ENCODE data around the gene GATAD2B. TPM values are rescaled to one million over a fixed set of nuclear protein-coding genes. Genes with fewer than 3 reads are reported as not detected.

Gene GATAD2B
- total RNA-seq, 120 experiments from 2014 or later, result 55.8 to 101 (median 81.7) TPM

Small RNA genes within 50 kb of the gene (microRNA-seq; reads per million reads assigned to microRNA genes)
- 0 to 2.4 (median 0.85) reads per million in 43 experiments for gene MIR6737

Other genes with a start within 250 kb of the GATAD2B start
- gene NPR1, start 244.3 kb downstream of the GATAD2B start, total RNA-seq, result 1 to 10 TPM in 57 of 120 experiments, under 1 TPM in 63; 0.14 to 3.2 (median 0.97) TPM
- 100 to 1,000 TPM in 2 of 120 experiments, 10 to 100 TPM in 118; 56.8 to 103 (median 74.9) TPM for gene INTS3, start 194.9 kb downstream of the GATAD2B start, total RNA-seq
- 10 to 100 TPM in 118 of 120 experiments, 1 to 10 TPM in 2; 8.6 to 41.4 (median 19.7) TPM for gene SLC27A3, start 147.6 kb downstream of the GATAD2B start, total RNA-seq
- gene DENND4B, start 23.7 kb upstream of the GATAD2B start, total RNA-seq, result 100 to 1,000 TPM in 86 of 120 experiments, 10 to 100 TPM in 34; 81.7 to 180 (median 112) TPM
- 10 to 100 TPM; 27.2 to 70.2 (median 45.4) TPM for gene CRTC2, start 35.6 kb upstream of the GATAD2B start, total RNA-seq
- 10 to 100 TPM; 17.4 to 51.3 (median 26.6) TPM for gene SLC39A1, start 40.6 kb upstream of the GATAD2B start, total RNA-seq
- gene CREB3L4, start 44.9 kb upstream of the GATAD2B start, total RNA-seq, result 10 to 100 TPM in 1 of 120 experiments, 1 to 10 TPM in 119; 1.5 to 11.6 (median 4.5) TPM
- gene JTB, start 54.7 kb upstream of the GATAD2B start, total RNA-seq, result 100 to 1,000 TPM in 5 of 120 experiments, 10 to 100 TPM in 115; 59.2 to 132 (median 78.9) TPM
- gene RAB13, start 63.4 kb upstream of the GATAD2B start, total RNA-seq, result 10 to 100 TPM; 10.1 to 72.2 (median 23.7) TPM
- gene RPS27, start 67.8 kb upstream of the GATAD2B start, total RNA-seq, result 100 to 1,000 TPM; 250 to 825 (median 494) TPM
- gene NUP210L, start 232.1 kb upstream of the GATAD2B start, total RNA-seq, result 1 to 10 TPM in 5 of 120 experiments, under 1 TPM in 70, not detected in 45; 0.06 to 1.6 (median 0.13) TPM

All from dorsolateral prefrontal cortex (tissue), 118 donors.